GM12874 (cell line): ENCODE results near the gene AREL1.

Experiments used
- CTCF ChIP-seq: IDR thresholded peaks from 2 replicates; pipeline ENCODE4 v1.5.1; 2011; ENCODE audit warnings: low read depth, mild to moderate bottlenecking, control low read depth, low read length, moderate library complexity; ENCODE audit not compliant: insufficient read depth

AREL1 gene

GRCh38 chr14:74735125-74735524, 22.2 kb upstream of the AREL1 start:
- no peak for TF ChIP-seq CTCF

GRCh38 chr14:74733221-74733620, 20.3 kb upstream of the AREL1 start:
- no peak for TF ChIP-seq CTCF

- TF ChIP-seq CTCF: no peak
These were observed 19.5 kb upstream of the AREL1 start for GRCh38 chr14:74732387-74732786.

- TF ChIP-seq CTCF: no peak
These were observed 10.3 kb upstream of the AREL1 start for GRCh38 chr14:74723134-74723533.

GRCh38 chr14:74720526-74720925, 7.6 kb upstream of the AREL1 start:
- no peak for TF ChIP-seq CTCF

- TF ChIP-seq CTCF: no peak
These were observed 485 bp upstream of the AREL1 start for GRCh38 chr14:74713395-74713735.

- TF ChIP-seq CTCF: no peak
These were observed 1.2 kb downstream of the AREL1 start for GRCh38 chr14:74711651-74712050.

- no peak for TF ChIP-seq CTCF
These were observed 2.4 kb downstream of the AREL1 start for GRCh38 chr14:74710480-74710879.
